ENCODE measurements around the gene GLTP. TPM values are rescaled to one million over a fixed set of nuclear protein-coding genes. Genes with fewer than 3 reads are reported as not detected.

Gene GLTP
- total and polyA plus RNA-seq, 2 of the 13 experiments (the other 11 are each of a cell fraction or from before 2014, with no cell fraction given), result 10.7 to 12.9 TPM

- no peaks in the 10 kb centered on the region for H3K27me3 ChIP-seq (ENCODE audit: control insufficient read depth in 1 of 2, insufficient read depth in 2 of 2, low read length in 2 of 2)
- no peak overlapping the region for H2AFZ ChIP-seq (ENCODE audit: low read length)
- WGBS (ENCODE audit: low lambda C conversion rate), result 58% methylated on average over 5 of the region's 6 CpGs
- BruUV-seq (replicated peaks), result no TSS peak
- no peaks in the 10 kb centered on the region for H3K9me3 ChIP-seq (ENCODE audit: low read length)
- no peak overlapping the region for H3K27ac ChIP-seq (ENCODE audit: extremely low read length, insufficient read depth, low read length)
- ATAC-seq, result no peak
- in situ Hi-C loops (cut with HindIII; ENCODE audit: extremely low pct_ligation_motif_present, low pct_unique_long_range_greater_than_20kb) (no loop called here), intact Hi-C loops (cut with micrococcal nuclease; ENCODE audit: unreplicated experiment) (no loop called here)
- H3K9ac ChIP-seq (ENCODE audit: insufficient read depth, low read depth, low read length), result no peak overlapping the region
- ChIA-PET POLR2A (no interaction called here), CTCF (ENCODE audit: low intra/inter-chr PET ratio, low total read pairs) (no interaction called here)
- H4K20me1 ChIP-seq (ENCODE audit: insufficient read depth, low read length), result no peaks in the 10 kb centered on the region; the same call in 1 of the 2 replicates
- DNase-seq (ENCODE audit: low spot score), result no peak
- no peaks in the 10 kb centered on the region for H3K79me2 ChIP-seq (ENCODE audit: insufficient read depth, low read length)
- no peak overlapping the region; a peak in 1 of 6 replicates for H3K4me3 ChIP-seq (replicated peaks in 1 of 3; ENCODE audit: insufficient read depth in 1 of 3, low read depth in 2 of 3, low read length in 3 of 3)
- no peak for FAIRE-seq
- peaks cover 66% of the 10 kb centered on the region for H3K4me1 ChIP-seq (ENCODE audit: insufficient read depth, low read length)
- TF ChIP-seq, protein P1, sequence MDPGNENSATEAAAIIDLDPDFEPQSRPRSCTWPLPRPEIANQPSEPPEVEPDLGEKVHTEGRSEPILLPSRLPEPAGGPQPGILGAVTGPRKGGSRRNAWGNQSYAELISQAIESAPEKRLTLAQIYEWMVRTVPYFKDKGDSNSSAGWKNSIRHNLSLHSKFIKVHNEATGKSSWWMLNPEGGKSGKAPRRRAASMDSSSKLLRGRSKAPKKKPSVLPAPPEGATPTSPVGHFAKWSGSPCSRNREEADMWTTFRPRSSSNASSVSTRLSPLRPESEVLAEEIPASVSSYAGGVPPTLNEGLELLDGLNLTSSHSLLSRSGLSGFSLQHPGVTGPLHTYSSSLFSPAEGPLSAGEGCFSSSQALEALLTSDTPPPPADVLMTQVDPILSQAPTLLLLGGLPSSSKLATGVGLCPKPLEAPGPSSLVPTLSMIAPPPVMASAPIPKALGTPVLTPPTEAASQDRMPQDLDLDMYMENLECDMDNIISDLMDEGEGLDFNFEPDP (CRISPR knock-in tag; conservative IDR thresholded peaks at IDR 0.05), result no peak
- TF ChIP-seq ZNF614 (CRISPR knock-in tag; IDR thresholded peaks at IDR 0.05; ENCODE audit: borderline replicate concordance), result no peak
- TF ChIP-seq ZNF546 (CRISPR knock-in tag; conservative IDR thresholded peaks at IDR 0.05), result no peak
- TF ChIP-seq POGZ (CRISPR knock-in tag; IDR thresholded peaks at IDR 0.05), result no peak
- TF ChIP-seq BRD4 (CRISPR knock-in tag; IDR thresholded peaks at IDR 0.05), result no peak
- no peak for TF ChIP-seq RFXANK (CRISPR knock-in tag; IDR thresholded peaks at IDR 0.05)
- TF ChIP-seq ZNF430 (CRISPR knock-in tag; IDR thresholded peaks at IDR 0.05), result no peak
- TF ChIP-seq ZNF557 (CRISPR knock-in tag; IDR thresholded peaks at IDR 0.05), result no peak
- no peak for TF ChIP-seq MBD4 (IDR thresholded peaks at IDR 0.05; ENCODE audit: borderline replicate concordance, low read length)
- no peak for TF ChIP-seq AHDC1 (CRISPR knock-in tag; IDR thresholded peaks at IDR 0.05; ENCODE audit: borderline replicate concordance)
- TF ChIP-seq PCBP2 (optimal IDR thresholded peaks at IDR 0.05; ENCODE audit: low read depth, low read length, poor library complexity, severe bottlenecking), result no peak
- no peak for TF ChIP-seq ZNF264 (CRISPR knock-in tag; IDR thresholded peaks at IDR 0.05)
- no peak for TF ChIP-seq FOXC1 (CRISPR knock-in tag; IDR thresholded peaks at IDR 0.05; ENCODE audit: borderline replicate concordance)
- no peak for TF ChIP-seq ZNF543 (CRISPR knock-in tag; IDR thresholded peaks at IDR 0.05)
- no peak for TF ChIP-seq ZSCAN20 (CRISPR knock-in tag; IDR thresholded peaks at IDR 0.05; ENCODE audit: borderline replicate concordance)
- no peak for TF ChIP-seq RFX3 (CRISPR knock-in tag; IDR thresholded peaks at IDR 0.05)
- TF ChIP-seq, protein P2, sequence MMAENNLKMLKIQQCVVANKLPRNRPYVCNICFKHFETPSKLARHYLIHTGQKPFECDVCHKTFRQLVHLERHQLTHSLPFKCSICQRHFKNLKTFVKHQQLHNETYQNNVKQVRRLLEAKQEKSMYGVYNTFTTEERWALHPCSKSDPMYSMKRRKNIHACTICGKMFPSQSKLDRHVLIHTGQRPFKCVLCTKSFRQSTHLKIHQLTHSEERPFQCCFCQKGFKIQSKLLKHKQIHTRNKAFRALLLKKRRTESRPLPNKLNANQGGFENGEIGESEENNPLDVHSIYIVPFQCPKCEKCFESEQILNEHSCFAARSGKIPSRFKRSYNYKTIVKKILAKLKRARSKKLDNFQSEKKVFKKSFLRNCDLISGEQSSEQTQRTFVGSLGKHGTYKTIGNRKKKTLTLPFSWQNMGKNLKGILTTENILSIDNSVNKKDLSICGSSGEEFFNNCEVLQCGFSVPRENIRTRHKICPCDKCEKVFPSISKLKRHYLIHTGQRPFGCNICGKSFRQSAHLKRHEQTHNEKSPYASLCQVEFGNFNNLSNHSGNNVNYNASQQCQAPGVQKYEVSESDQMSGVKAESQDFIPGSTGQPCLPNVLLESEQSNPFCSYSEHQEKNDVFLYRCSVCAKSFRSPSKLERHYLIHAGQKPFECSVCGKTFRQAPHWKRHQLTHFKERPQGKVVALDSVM (CRISPR knock-in tag; IDR thresholded peaks at IDR 0.05), result no peak
- peak overlapping the region; percentile 80 for H3K4me2 ChIP-seq (ENCODE audit: low read depth, low read length)
- H3K36me3 ChIP-seq (replicated peaks in 1 of 2; ENCODE audit: control insufficient read depth in 1 of 2, insufficient read depth in 2 of 2, low read length in 2 of 2), result no peaks in the 10 kb centered on the region
These were observed 49.0 kb downstream of the GLTP start for GRCh38 chr12:109831365-109831764.
